A549 (cell line): ENCODE results near the gene N4BP2L2.

Experiments used
- HDAC2 ChIP-seq: fragments of 200-600 bp; sonication (generic); IDR thresholded peaks from 2 replicates; pipeline ENCODE4 v1.6.1; 2016
- JUNB ChIP-seq: fragments of >200 bp; sonication (Bioruptor Twin); formaldehyde crosslinking; IDR thresholded peaks from 2 replicates; pipeline ENCODE4 v1.6.1; 2016
- POLR2A ChIP-seq: IDR thresholded peaks from 2 replicates; pipeline ENCODE4 v1.6.1; 2012; ENCODE audit warnings: mild to moderate bottlenecking, low read length
- ZFP36 ChIP-seq: fragments of 450-650 bp; IDR thresholded peaks from 2 replicates; pipeline ENCODE4 v1.6.1; 2014; ENCODE audit warnings: borderline replicate concordance; ENCODE audit not compliant: partially characterized antibody
- TF ChIP-seq, protein P1 (sequence below): fragments of >200 bp; sonication (Bioruptor Twin); formaldehyde crosslinking; IDR thresholded peaks from 3 replicates; pipeline ENCODE4 v1.5.1; 2016

DNA sequence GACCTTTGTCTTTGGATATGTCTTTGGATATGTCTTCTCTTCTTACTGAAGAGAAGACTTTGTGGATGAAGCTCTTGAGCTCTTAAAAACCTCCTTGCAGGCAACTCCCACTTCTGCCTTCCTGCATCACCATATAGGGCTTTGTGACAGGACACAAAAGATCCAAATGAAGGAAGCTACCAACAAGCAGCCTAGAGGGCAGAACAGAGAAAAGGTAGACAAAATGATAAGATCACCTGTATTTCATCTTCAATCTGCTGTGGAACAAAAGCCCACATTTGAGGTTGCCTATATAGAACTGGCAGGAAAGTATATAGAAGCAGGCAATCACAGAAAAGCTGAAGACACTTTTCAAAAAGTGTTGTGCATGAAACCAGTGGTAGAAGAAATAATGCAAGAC lies 153.2 kb downstream of the N4BP2L2 start:
- TF ChIP-seq, protein P1, sequence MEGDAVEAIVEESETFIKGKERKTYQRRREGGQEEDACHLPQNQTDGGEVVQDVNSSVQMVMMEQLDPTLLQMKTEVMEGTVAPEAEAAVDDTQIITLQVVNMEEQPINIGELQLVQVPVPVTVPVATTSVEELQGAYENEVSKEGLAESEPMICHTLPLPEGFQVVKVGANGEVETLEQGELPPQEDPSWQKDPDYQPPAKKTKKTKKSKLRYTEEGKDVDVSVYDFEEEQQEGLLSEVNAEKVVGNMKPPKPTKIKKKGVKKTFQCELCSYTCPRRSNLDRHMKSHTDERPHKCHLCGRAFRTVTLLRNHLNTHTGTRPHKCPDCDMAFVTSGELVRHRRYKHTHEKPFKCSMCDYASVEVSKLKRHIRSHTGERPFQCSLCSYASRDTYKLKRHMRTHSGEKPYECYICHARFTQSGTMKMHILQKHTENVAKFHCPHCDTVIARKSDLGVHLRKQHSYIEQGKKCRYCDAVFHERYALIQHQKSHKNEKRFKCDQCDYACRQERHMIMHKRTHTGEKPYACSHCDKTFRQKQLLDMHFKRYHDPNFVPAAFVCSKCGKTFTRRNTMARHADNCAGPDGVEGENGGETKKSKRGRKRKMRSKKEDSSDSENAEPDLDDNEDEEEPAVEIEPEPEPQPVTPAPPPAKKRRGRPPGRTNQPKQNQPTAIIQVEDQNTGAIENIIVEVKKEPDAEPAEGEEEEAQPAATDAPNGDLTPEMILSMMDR, result no peak
- TF ChIP-seq POLR2A, result no peak
- no peak for TF ChIP-seq JUNB
- no peak for TF ChIP-seq ZFP36
- no peak for TF ChIP-seq HDAC2
